IMR-90 (cell line): Measurements from ENCODE around the gene MDH1. TPM values are rescaled to one million over a fixed set of nuclear protein-coding genes. Genes with fewer than 3 reads are reported as not detected.

Experiments
- ATAC-seq: fragments of 200-7000 bp; cut with Tn5 transposase; 2 replicates; pipeline ENCODE4 v1.9.1; 2020; ENCODE audit warnings: low read depth, mild to moderate bottlenecking, moderate library complexity
- BruUV-seq: library from RNA; stranded (reverse); fragments of 400-500 nt; replicated peaks from 2 replicates; lab custom pipeline; 2021; lab: Mats Ljungman, UMichigan
- CTCF ChIA-PET: fragments of 300-600 bp; formaldehyde crosslinking; extraction: SDS; loops from one replicate; lab custom pipeline; 2021; ENCODE audit warnings: antibody characterized with exemption; lab: Yijun Ruan, JAX
- POLR2A ChIA-PET: fragments of 300-600 bp; sonication (Branson Sonifier 250); formaldehyde crosslinking; loops from one replicate; lab custom pipeline; 2022; ENCODE audit warnings: antibody characterized with exemption; ENCODE audit not compliant: unreplicated experiment; lab: Charles Lee
- DNase-seq: peaks from one replicate; pipeline ENCODE4 v3.0.0; 2013
- H2AFZ ChIP-seq: replicated peaks from 2 replicates; pipeline ENCODE3; 2013; ENCODE audit warnings: low read length, mild to moderate bottlenecking; ENCODE audit not compliant: poor library complexity
- H2AK5ac ChIP-seq: 2 replicates; pipeline ENCODE4 v1.6.1; 2013; ENCODE audit warnings: low read depth, low read length, inconsistent platforms
- H2AK9ac ChIP-seq: replicated peaks from 2 replicates; pipeline ENCODE3; 2013; ENCODE audit warnings: mild to moderate bottlenecking, low read depth, low read length, moderate library complexity; ENCODE audit not compliant: poor library complexity
- H2BK120ac ChIP-seq: 2 replicates; pipeline ENCODE4 v1.6.1; 2013; ENCODE audit warnings: low read depth, low read length, inconsistent platforms
- H2BK15ac ChIP-seq: 3 replicates; pipeline ENCODE4 v1.6.1; 2013; ENCODE audit warnings: low read depth, low read length, inconsistent platforms
- H2BK20ac ChIP-seq: 2 replicates; pipeline ENCODE4 v1.6.1; 2013; ENCODE audit warnings: low read depth, mild to moderate bottlenecking, inconsistent platforms, low read length, moderate library complexity
- H2BK5ac ChIP-seq: 2 replicates; pipeline ENCODE4 v1.6.1; 2013; ENCODE audit warnings: mild to moderate bottlenecking, low read depth, low read length, inconsistent platforms; ENCODE audit not compliant: poor library complexity, severe bottlenecking
- H3K14ac ChIP-seq: replicated peaks from 2 replicates; pipeline ENCODE4 v1.6.1; 2013; ENCODE audit warnings: low read depth, low read length, inconsistent platforms
- H3K18ac ChIP-seq: 2 replicates; pipeline ENCODE4 v1.6.1; 2013; ENCODE audit warnings: low read depth, low read length, control low read depth
- H3K23ac ChIP-seq: 2 replicates; pipeline ENCODE4 v1.6.1; 2013; ENCODE audit warnings: low read depth, low read length, inconsistent platforms
- H3K27ac ChIP-seq: 2 replicates; pipeline ENCODE4 v1.5.1; 2013; ENCODE audit warnings: mild to moderate bottlenecking, control low read depth, low read length; ENCODE audit not compliant: insufficient read depth
- H3K27me3 ChIP-seq: 2 replicates; pipeline ENCODE4 v1.6.1; 2013; ENCODE audit warnings: low read length; ENCODE audit not compliant: control insufficient read depth, insufficient read depth
- H3K36me3 ChIP-seq: 2 replicates; pipeline ENCODE4 v1.6.1; 2013; ENCODE audit warnings: low read length, mixed read lengths; ENCODE audit not compliant: control insufficient read depth, insufficient read depth
- H3K4ac ChIP-seq: 2 replicates; pipeline ENCODE4 v1.6.1; 2013; ENCODE audit warnings: low read depth, low read length, inconsistent platforms
- H3K4me1 ChIP-seq: 2 replicates; pipeline ENCODE4 v1.6.1; 2013; ENCODE audit warnings: low read length, mixed read lengths; ENCODE audit not compliant: control insufficient read depth, insufficient read depth
- H3K4me2 ChIP-seq: 2 replicates; pipeline ENCODE4 v1.6.1; 2013; ENCODE audit warnings: low read depth, mild to moderate bottlenecking, control low read depth, low read length, moderate library complexity
- H3K4me3 ChIP-seq: 2 replicates; pipeline ENCODE4 v1.5.1; 2013; ENCODE audit warnings: low read depth, mild to moderate bottlenecking, control low read depth, low read length, moderate library complexity; ENCODE audit not compliant: insufficient read depth
- H3K56ac ChIP-seq: 2 replicates; pipeline ENCODE4 v1.6.1; 2013; ENCODE audit warnings: low read length, inconsistent platforms; ENCODE audit not compliant: insufficient read depth; ENCODE audit errors: extremely low read depth
- H3K79me1 ChIP-seq, 2 experiments: 2 replicates each; pipeline ENCODE4 v1.6.1; 2013; ENCODE audit warnings: low read length in 2 of 2, inconsistent platforms in 1 of 2, low read depth in 1 of 2
- H3K9ac ChIP-seq: 2 replicates; pipeline ENCODE4 v1.6.1; 2013; ENCODE audit warnings: low read depth, low read length, control low read depth
- H3K9me1 ChIP-seq: 2 replicates; pipeline ENCODE4 v1.6.1; 2013; ENCODE audit warnings: low read length, inconsistent platforms; ENCODE audit not compliant: insufficient read depth
- H3K9me3 ChIP-seq: 2 replicates; pipeline ENCODE4 v1.6.1; 2013; ENCODE audit warnings: low read length; ENCODE audit not compliant: control insufficient read depth, insufficient read depth
- H4K20me1 ChIP-seq: 2 replicates; pipeline ENCODE4 v1.6.1; 2013; ENCODE audit warnings: low read length, inconsistent platforms; ENCODE audit not compliant: insufficient read depth
- H4K5ac ChIP-seq: 2 replicates; pipeline ENCODE4 v1.6.1; 2013; ENCODE audit warnings: mild to moderate bottlenecking, low read depth, low read length, control low read depth
- H4K8ac ChIP-seq, 2 experiments: 2 replicates each; pipeline ENCODE4 v1.6.1; 2013; ENCODE audit warnings: low read depth in 2 of 2, low read length in 2 of 2, control low read depth in 1 of 2, inconsistent platforms in 1 of 2
- H4K91ac ChIP-seq: 2 replicates; pipeline ENCODE4 v1.6.1; 2013; ENCODE audit warnings: low read depth, low read length, inconsistent platforms; ENCODE audit not compliant: insufficient read depth
- CHD1 ChIP-seq: IDR thresholded peaks from 2 replicates; pipeline ENCODE4 v1.6.1; 2012; ENCODE audit warnings: low read depth, low read length, improper control_type of control experiment
- ELK1 ChIP-seq: fragments of 150-350 bp; IDR thresholded peaks from 2 replicates; pipeline ENCODE4 v1.6.1; 2016; ENCODE audit warnings: low read depth, mild to moderate bottlenecking, low read length, moderate library complexity, borderline replicate concordance
- NFE2L2 ChIP-seq: fragments of 150-350 bp; IDR thresholded peaks from 2 replicates; pipeline ENCODE4 v1.6.1; 2016; ENCODE audit warnings: low read depth, mild to moderate bottlenecking, low read length
- POLR2A ChIP-seq: IDR thresholded peaks from 2 replicates; pipeline ENCODE4 v1.6.1; 2012; ENCODE audit warnings: mild to moderate bottlenecking, low read depth, low read length
- RAD21 ChIP-seq: IDR thresholded peaks from 2 replicates; pipeline ENCODE4 v1.6.1; 2012; ENCODE audit warnings: low read length, improper control_type of control experiment
- RCOR1 ChIP-seq: IDR thresholded peaks from 2 replicates; pipeline ENCODE4 v1.6.1; 2012; ENCODE audit warnings: mild to moderate bottlenecking, low read length, improper control_type of control experiment; ENCODE audit not compliant: insufficient replicate concordance
- RFX5 ChIP-seq: IDR thresholded peaks from 2 replicates; pipeline ENCODE4 v1.8.0; 2012; ENCODE audit warnings: low read depth, mild to moderate bottlenecking, low read length, moderate library complexity
- SMC3 ChIP-seq: fragments of 150-350 bp; IDR thresholded peaks from 2 replicates; pipeline ENCODE4 v1.6.1; 2016; ENCODE audit warnings: low read depth, mild to moderate bottlenecking, antibody characterized with exemption, low read length, moderate library complexity
- WGBS, 2 experiments: methylation state at CpG; one replicate each; pipeline versions ENCODE4 v1.1.5 to v1.1.7; 2013; ENCODE audit warnings: missing lambda C conversion rate in 2 of 2; ENCODE audit not compliant: insufficient read length in 1 of 2; ENCODE audit errors: extremely low coverage in 2 of 2; 5-methylcytosine and 5-hydroxymethylcytosine counted together
- dilution Hi-C: fragments of 300-500 bp; cut with HindIII; formaldehyde crosslinking; loops from one replicate; pipeline ENCODE4 v1.14.3; 2018; ENCODE audit warnings: low sequenced_read_pairs; ENCODE audit not compliant: unreplicated experiment
- in situ Hi-C: fragments of 300-500 bp; cut with MboI; formaldehyde crosslinking; loops from 3 replicates; pipeline ENCODE4 v1.14.3; 2019; ENCODE audit warnings: low sequenced_read_pairs, inconsistent platforms, mixed read lengths
- intact Hi-C: fragments of 100-400 bp; cut with micrococcal nuclease; formaldehyde crosslinking; loops from 2 replicates; pipeline ENCODE4 v1.10.0; 2022
- polyA plus RNA-seq, 3 experiments: library from polyadenylated mRNA; depleted of rRNA; stranded (reverse); fragments of >200 nt; gene quantifications; 2 replicates each; pipeline ENCODE4 v1.2.3, GENCODE V29; 2012; ENCODE audit warnings: low replicate concordance in 1 of 3
- total RNA-seq: library from RNA; depleted of rRNA; stranded (reverse); fragments of >200 nt; gene quantifications from 2 replicates; pipeline ENCODE4 v1.2.3, GENCODE V29; 2012
- TF ChIP-seq, protein P1 (sequence below): conservative IDR thresholded peaks from 2 replicates; pipeline ENCODE4 v1.5.1; 2012; ENCODE audit warnings: mild to moderate bottlenecking, low read depth, low read length, improper control_type of control experiment

The MDH1 gene
- total and polyA plus RNA-seq, 2 of the 4 experiments (the other 2 are of a cell fraction) = 195 to 248 TPM

GRCh38 chr2:63632382-63632781, 43.6 kb downstream of the MDH1 start:
- Histone ChIP-seq H4K8ac (no peak overlapping the region), H2AK5ac (no peak overlapping the region), H2AFZ (no peak overlapping the region), H3K4ac (no peak overlapping the region), H2BK20ac (no peak overlapping the region), H3K9me3 (peaks cover 2% of the 10 kb centered on the region; the same call in 1 of the 2 replicates), H3K27ac (no peak overlapping the region), H3K9me1 (no peaks in the 10 kb centered on the region), H3K9ac (no peak overlapping the region), H4K91ac (no peak overlapping the region), H3K23ac (no peak overlapping the region), H3K27me3 (no peaks in the 10 kb centered on the region), H2AK9ac (no peak overlapping the region), H2BK15ac (no peak overlapping the region), H3K56ac (no peak overlapping the region), H2BK5ac (no peak overlapping the region), H3K4me1 (no peaks in the 10 kb centered on the region), H4K20me1 (no peaks in the 10 kb centered on the region), H3K79me1 (no peaks in the 10 kb centered on the region), H3K4me3 (no peak overlapping the region), H4K5ac (no peak overlapping the region), H3K18ac (no peak overlapping the region), H3K36me3 (no peaks in the 10 kb centered on the region), H3K14ac (no peak overlapping the region), H2BK120ac (no peak overlapping the region), H3K4me2 (no peak overlapping the region)
- POLR2A ChIA-PET = no interaction called here
- no CpG with 5 or more reads among the region's 2 CpGs for WGBS, 2 experiments
- ATAC-seq = no peak
- intact Hi-C loops = no loop called here
- dilution Hi-C loops = no loop called here
- DNase-seq = no peak
- TF ChIP-seq, protein P1, sequence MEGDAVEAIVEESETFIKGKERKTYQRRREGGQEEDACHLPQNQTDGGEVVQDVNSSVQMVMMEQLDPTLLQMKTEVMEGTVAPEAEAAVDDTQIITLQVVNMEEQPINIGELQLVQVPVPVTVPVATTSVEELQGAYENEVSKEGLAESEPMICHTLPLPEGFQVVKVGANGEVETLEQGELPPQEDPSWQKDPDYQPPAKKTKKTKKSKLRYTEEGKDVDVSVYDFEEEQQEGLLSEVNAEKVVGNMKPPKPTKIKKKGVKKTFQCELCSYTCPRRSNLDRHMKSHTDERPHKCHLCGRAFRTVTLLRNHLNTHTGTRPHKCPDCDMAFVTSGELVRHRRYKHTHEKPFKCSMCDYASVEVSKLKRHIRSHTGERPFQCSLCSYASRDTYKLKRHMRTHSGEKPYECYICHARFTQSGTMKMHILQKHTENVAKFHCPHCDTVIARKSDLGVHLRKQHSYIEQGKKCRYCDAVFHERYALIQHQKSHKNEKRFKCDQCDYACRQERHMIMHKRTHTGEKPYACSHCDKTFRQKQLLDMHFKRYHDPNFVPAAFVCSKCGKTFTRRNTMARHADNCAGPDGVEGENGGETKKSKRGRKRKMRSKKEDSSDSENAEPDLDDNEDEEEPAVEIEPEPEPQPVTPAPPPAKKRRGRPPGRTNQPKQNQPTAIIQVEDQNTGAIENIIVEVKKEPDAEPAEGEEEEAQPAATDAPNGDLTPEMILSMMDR = no peak
- TF ChIP-seq ELK1 (no peak), RFX5 (no peak), SMC3 (no peak), POLR2A (no peak), NFE2L2 (no peak), CHD1 (no peak), RAD21 (no peak), RCOR1 (no peak)
- in situ Hi-C loops = no loop called here
- BruUV-seq = no TSS peak
- CTCF ChIA-PET = no interaction called here
